ENCODE results near the gene NFKBIZ.
"Not testable (repeated sequence)": the region's sequence is repeated elsewhere in the genome, so short reads cannot be mapped to it uniquely, and the experiment has no call there.

The NFKBIZ gene

DNA sequence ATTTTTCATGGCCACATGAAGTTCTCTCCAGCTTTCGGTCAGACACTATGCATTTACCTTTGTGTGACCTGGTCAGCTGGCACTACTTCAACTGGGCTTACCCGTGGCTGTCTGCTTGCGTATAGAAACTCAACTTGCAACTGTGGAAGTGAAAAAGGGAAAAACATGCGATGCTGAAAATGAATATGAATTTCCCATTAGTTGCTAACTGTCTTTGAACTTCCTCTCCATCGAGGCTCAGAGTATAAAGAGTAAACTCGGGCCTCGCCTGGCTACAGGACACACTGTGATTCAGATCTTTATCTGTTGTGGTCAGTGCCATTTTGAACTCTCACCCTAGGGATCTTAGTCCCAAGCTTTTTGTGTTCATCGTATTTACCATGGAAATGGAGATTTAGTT, 26.8 kb downstream of the NFKBIZ start:
- DNase-seq (ENCODE audit: low read depth in 2 of 2): no peak

DNA sequence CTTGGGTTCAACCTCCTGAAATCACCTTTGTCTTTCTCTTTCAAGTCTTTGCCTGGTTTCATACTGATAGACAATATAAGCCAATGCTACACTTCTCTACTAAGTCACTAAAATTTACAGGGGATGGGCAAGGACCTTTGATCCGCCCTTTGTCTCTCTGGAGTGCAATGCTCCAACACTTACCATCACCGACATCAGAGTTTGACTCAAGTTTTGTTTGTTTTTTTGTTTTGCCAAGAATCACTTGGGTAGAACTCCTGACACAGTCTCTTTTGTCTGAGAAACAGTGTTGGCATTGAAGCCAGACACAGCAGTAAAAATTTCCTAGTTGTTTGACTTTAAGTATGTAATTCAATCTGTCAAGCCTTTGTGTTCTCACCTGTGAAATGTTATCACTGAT, 29.3 kb downstream of the NFKBIZ start:
- DNase-seq (ENCODE audit: low read depth in 2 of 2): no peak

DNA sequence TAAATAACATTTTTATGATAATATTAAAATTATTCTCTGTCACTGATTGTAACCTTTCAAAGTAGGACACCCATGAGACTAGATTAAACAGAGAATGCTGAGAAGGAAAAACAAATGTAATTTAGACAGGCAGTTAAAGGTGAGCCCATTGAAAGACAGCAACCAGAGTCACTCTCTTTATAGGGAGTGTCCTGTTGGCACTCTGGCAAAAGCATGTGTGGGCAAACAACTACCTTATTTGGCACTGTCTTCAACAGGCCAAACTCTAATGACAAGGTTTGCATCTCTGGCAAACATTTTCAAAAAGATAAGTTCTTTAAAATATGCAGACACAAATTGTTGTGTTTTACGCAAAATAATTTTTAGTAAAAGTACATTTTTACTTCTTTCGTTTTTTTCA, 29.8 kb downstream of the NFKBIZ start:
- no peak for DNase-seq (ENCODE audit: low read depth in 2 of 2)

DNA sequence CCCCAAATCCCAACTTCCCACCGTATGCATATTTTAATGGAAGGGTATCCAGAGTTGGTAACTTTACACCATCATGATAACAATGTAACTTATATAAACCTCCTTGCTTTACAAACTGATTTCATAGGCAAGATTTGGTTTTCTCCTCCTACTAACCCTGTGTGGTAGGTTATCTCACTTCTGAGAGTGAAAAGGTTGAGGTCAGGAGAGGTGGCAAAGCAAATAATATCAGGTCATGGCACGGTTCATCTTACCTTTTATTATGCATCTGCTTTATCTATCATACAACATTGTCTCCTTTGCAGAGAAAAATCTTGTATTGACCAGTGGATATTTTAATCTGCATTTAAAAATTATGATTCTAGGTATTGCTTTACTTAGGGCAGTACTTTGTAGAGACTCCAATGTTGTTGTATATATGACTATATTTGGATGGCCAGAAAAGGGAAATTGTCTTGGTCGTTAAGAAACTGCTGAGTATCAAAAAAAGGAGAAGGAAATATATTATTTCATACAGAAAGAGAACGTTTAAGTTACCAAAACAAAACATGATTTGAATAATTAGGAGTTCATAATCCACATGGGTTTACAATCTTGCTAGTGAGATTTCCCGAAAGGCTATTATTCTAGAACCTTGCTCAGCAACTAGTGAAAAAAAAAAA, 30.4 kb downstream of the NFKBIZ start:
- DNase-seq (ENCODE audit: low read depth in 2 of 2): no peak

DNA sequence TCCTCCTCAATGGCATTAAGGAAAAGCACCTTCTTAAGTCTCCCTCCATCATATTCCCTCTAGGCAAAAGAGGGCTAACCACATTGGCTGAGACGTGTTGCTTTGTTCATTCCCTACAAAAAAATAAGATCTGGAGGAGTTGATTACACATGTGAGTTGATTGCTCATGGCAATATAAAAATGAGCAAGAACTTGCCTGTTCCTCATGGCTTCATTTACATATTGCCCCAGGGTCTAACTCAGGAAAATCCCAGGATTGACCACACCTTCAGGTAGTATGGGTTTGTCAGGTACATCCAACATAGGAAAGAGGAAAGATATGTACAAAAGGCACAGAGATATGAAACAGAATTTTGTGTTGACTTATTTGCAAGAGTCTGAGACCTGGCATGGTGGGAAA, 35.5 kb downstream of the NFKBIZ start:
- no peak for DNase-seq (ENCODE audit: low read depth in 2 of 2)

DNA sequence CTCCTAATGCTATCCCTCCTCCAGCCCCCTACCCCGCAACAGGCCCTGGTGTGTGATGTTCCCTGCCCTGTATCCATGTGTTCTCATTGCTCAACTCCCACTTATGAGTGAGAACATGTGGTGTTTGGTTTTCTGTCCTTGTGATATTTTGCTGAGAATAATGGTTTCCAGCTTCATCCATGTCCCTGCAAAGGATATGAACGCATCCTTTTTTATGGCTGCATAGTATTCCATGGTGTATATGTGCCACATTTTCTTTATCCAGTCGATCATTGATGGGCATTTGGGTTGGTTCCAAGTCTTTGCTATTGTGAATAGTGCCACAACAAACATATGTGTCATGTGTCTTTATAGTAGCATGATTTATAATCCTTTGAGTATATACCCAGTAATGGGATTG, 36.3 kb downstream of the NFKBIZ start:
- not testable (repeated sequence) for DNase-seq (ENCODE audit: low read depth in 2 of 2)

DNA sequence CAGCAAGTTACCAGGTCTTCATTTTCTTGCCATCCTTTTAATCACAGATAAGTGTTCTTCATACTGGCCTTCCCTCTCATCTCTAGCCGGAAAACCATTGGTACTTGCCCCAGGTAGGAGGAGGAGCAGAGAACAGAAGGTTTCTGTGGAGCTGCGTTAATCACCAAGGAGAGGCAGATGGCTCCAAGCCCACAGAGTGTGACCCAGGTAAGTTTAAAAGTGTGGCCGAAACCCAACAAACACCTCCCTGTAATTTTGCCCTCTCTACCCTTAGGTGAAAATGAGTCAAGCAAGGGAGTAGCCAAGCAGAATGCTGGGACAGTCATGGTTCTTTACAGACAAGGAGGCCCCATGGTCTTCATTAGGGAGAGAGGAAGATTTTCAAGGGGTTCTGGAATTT, 37.3 kb downstream of the NFKBIZ start:
- DNase-seq (ENCODE audit: low read depth in 2 of 2): no peak

DNA sequence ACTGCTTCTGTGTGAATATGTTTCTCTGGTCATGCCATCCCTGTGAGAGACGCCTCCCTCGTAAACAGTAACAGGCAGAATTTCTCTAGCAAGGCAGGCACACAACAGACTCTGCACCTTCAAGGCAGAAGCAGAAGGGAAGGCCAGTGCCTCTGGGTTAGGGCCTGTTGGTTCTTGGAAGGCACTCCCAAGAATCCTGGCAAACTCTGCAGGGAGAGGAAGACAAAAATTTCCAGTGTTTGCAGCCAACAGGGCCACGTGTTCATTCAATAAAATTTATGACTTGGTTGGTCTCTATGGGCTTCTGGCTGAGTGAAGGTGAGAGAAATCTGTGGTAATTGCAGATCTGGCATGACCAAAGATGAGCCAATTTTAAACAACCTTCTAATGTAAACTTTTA, 39.3 kb downstream of the NFKBIZ start:
- no peak for DNase-seq (ENCODE audit: low read depth in 2 of 2)

DNA sequence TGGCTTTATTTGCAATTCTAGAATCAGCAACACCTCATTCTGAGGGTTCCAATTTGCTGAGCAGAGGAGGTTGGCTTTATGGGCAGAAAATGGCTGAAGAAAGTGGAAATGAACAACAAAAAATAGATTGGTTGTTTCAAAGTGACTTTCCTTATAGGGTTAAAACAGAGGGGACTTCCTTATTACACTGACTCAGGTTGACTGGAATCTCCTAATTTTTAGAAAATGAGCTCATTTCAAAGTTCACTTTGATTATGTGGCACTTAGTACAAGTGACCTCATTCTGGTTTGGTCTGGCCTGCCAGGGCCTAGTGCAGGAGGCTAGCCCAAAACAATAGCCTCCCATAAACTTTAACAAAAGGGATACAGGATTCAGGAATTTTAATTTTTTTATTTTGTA, 41.4 kb downstream of the NFKBIZ start:
- DNase-seq (ENCODE audit: low read depth in 2 of 2): peak in 1 of 2 experiments; percentile 14

DNA sequence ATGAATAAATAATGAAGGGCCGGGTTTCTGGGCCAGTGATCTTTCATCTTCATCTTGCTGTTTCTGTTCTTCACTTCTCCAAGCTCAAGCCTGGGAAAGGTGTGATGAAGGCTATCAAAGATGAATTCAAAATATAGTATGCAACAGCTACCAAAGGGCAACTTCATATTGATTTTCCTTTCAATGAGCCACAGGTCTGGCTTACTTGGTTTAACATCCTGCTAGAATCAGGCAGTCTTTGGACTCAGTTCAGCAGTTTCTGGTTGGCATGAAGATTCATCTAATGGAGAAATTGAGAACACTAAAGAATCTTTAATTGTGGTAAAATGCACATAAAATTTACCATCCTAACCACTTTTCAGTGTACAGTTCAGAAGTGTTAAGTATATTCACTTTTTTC, 43.3 kb downstream of the NFKBIZ start:
- no peak for DNase-seq (ENCODE audit: low read depth in 2 of 2)

DNA sequence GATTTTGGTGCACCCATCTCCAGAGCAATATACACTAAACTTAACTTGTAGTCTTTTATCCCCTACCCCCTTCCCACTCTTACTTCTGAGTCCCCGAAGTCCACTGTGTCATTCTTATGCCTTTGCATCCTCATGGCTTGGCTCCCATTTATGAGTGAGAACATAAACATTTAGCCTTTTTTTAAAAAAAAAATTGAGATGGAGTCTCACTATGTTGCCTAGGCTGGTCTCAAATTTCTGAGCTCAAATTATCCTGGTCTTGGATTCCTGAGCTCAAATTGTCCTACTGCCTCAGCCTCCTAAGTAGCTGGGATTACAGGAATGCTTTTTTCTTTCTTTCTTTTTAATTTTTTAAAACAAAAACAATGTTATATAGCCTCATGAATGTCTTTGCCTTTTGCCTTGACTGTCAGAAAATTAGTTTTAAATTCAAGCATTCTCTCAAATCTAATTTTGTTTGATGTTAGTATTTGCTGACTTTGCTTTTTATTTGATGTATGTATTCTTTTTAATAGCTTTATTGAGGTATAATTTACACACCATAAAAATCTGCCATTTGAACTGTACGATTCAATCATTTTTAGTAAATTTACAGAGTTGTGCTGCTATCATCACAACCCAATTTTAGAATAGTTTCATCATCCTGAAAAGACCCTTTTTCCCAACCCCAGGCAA, 46.9 kb downstream of the NFKBIZ start:
- DNase-seq (ENCODE audit: low read depth in 2 of 2): no peak

DNA sequence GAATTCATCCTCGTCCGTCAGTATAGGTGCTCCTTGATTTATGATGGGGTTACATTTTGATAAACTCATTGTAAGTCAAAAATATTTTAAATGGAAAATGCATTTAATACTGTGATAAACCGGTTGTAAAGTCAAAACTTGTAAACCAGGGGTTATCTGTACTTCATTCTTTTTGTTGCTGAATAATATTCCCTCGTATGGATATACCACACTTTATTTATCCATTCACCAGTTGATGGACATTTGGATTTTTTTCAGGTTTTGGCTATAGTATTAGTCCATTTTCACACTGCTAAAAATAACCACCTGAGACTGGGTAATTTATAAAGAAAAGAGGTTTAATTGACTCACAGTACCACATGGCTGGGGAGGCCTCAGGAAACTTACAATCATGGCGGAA, 47.7 kb downstream of the NFKBIZ start:
- DNase-seq (ENCODE audit: low read depth in 2 of 2): no peak

DNA sequence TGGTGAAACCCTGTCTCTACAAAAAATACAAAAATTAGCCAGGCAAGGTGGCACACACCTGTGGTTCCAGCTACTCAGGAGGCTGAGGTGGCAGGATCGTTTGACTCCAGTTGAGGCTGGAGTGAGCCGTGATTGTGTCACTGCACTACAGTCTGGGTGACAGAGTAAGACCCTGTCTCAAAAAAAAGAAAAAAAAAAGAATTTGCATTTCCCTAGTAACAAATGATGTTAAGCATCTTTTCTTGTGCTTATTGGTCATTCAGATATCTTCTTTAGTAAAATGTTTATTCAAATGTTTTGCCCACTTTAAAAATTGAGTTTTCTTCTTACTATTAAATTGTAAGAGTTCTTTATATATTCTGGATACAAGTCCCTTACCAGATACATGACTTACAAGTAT, 48.7 kb downstream of the NFKBIZ start:
- no peak for DNase-seq (ENCODE audit: low read depth in 2 of 2)

DNA sequence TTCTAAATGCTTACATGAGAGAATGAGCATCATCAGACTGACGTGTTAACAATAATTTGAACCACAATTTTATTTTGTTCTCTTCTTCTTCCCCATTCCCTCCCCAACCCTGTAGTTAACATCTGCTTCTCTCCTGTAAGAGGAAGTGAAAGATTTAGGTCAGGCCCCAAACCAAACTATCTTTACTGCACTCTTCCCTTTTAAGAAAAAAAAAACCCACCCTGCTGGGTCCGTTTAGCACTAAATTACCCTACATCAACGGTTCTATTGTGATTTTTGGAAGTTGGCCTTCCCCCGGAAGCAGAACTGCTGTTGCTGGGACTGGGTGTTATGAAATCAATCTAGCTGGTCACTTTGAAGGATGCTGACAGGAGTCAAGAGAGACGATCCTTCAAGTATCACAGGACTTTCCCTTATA, 49.4 kb downstream of the NFKBIZ start:
- DNase-seq (ENCODE audit: low read depth in 2 of 2): no peak

DNA sequence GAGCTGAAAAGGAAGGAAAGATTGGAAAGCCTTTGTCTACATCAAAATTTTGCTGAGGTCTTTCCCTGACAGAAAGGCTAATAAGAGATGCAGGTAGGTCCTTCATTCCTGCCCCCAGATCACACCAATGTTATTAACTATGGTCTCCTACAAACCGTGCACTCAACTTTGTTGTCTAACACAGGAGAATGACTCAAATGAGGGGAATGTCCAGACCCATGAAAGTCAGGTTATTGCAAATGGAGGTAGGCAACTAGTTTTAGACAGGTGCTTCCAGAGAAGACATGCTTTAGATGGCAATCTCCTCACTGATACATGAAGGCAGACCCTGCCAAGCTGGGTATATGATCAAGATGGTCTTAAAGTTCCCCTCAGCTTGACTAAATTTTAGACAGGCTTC, 51.0 kb downstream of the NFKBIZ start:
- DNase-seq (ENCODE audit: low read depth in 2 of 2): no peak

DNA sequence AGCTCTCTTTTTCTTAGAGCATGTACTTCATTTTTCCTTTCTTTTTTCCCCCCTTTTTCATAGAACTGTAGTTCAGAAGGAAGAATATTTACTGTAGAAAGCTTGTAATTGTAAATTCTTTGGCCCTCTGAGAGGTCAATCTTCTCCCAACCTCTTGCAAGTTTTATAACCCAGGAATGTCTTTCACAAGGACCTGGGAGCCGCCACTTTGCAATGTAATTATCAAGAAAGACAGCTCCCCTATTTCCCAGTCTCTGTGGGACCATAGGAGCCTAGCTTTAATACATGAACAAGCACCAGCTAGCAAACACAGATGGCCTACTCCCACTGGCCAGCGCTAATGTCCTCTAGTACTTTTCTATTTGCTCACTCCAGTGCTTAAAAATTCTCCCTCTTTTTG, 51.4 kb downstream of the NFKBIZ start:
- no peak for DNase-seq (ENCODE audit: low read depth in 2 of 2)

DNA sequence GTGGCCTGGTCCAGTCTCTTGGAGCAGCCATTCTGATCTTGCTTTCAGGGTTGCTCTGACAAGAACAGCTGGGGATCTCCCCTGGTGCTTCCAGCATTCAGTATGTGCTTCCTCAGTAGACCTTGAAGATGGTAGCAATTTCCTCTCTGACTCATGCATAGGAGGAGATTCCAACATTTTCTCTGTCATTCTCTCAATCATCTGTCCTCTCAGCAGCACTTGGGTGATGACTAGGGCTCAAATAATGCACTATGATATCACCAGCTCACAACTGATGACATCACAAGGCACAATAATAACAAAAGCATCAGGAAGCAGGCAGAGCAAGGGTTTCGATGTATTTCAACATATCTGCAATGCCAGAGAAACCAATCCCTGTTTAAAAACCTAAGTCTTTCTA, 52.7 kb downstream of the NFKBIZ start:
- DNase-seq (ENCODE audit: low read depth in 2 of 2): peak; percentile 83 to 87

DNA sequence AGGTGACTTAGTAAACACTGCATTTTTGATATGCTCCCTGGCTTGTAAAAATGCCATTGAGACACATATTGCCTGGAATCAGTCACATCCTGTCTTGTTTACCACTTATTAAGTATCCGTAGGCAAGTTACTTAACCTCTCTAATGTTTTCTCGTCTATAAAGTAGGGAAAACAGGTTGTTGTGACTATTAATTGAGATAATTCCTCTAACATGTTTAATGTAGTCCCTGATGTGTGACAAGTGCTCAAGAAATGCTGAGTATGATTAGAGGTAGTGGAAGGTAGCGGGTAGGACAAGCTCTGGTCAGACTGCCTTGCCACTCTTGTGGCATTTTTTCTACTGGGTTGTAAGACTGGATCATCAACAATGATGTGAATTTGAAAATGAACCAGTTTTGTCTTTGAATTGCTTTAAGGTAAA, 54.1 kb downstream of the NFKBIZ start:
- no peak for DNase-seq (ENCODE audit: low read depth in 2 of 2)

DNA sequence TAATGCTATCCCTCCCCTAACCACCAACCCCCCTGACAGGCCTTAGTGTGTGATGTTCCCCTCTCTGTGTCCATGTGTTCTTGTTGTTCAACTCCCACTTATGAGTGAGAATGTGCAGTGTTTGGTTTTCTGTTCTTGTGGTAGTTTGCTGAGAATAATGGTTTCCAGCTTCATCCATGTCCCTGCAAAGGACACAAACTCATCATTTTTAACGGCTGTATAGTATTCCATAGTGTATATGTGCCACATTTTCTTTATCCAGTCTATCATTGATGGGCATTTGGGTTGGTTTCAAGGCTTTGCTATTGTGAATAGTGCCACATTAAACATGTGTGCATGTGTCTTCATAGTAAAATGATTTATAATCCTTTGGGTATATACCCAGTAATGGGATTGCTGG, 56.3 kb downstream of the NFKBIZ start:
- not testable (repeated sequence) for DNase-seq (ENCODE audit: low read depth in 2 of 2)
